GM18868 (cell line): ENCODE data around the gene LRR1.
A peak's percentile ranks its signal among the peaks of the same experiment; 100 is the strongest.
"Not testable (repeated sequence)": the region's sequence is repeated elsewhere in the genome, so short reads cannot be mapped to it uniquely, and the experiment has no call there.

ENCODE experiments used
- ATAC-seq: cut with Tn5 transposase; IDR thresholded peaks from one replicate; pipeline ENCODE4 v1.9.1; 2021; ENCODE audit warnings: mild to moderate bottlenecking, moderate library complexity; ENCODE audit not compliant: unreplicated experiment

The LRR1 gene

GRCh38 chr14:49623941-49624839, 25.4 kb downstream of the LRR1 start:
- ATAC-seq, result peak; percentile 16

GRCh38 chr14:49633640-49634546, 35.2 kb downstream of the LRR1 start:
- ATAC-seq, result peak; percentile 82

- ATAC-seq, result peak; percentile 30
Observed at GRCh38 chr14:49634547-49635334, 36.0 kb downstream of the LRR1 start, which contains the start of gene DNAAF2. TSS of gene DNAAF2 (minus strand) at chr14:49635244. CDS start at chr14:49635149, 95 bp downstream.

- ATAC-seq, result no peak
Observed at GRCh38 chr14:49636866-49637265, 38.1 kb downstream of the LRR1 start.

GRCh38 chr14:49637534-49638078, 38.9 kb downstream of the LRR1 start:
- no peak for ATAC-seq

- ATAC-seq, result no peak
Observed at GRCh38 chr14:49640540-49641417, 42.0 kb downstream of the LRR1 start.

GRCh38 chr14:49641697-49642129, 43.0 kb downstream of the LRR1 start:
- peak; percentile 39 for ATAC-seq

GRCh38 chr14:49642163-49642562, 43.4 kb downstream of the LRR1 start:
- ATAC-seq, result peak; percentile 46

- ATAC-seq, result no peak
Observed at GRCh38 chr14:49653508-49653907, 54.8 kb downstream of the LRR1 start.

GRCh38 chr14:49654511-49654910, 55.8 kb downstream of the LRR1 start:
- ATAC-seq, result no peak

GRCh38 chr14:49657500-49657899, 58.8 kb downstream of the LRR1 start:
- not testable (repeated sequence) for ATAC-seq

GRCh38 chr14:49659526-49660455, 61.1 kb downstream of the LRR1 start:
- ATAC-seq, result no peak
